ENCODE measurements around the gene FADS6.

- TF ChIP-seq CTCF (IDR thresholded peaks at IDR 0.05) (no peak), POLR2A (IDR thresholded peaks at IDR 0.05) (no peak), POLR2AphosphoS5 (IDR thresholded peaks at IDR 0.05) (no peak)
Observed at GRCh38 chr17:74860229-74860871, 33.1 kb downstream of the FADS6 start.

All from prostate gland (tissue), 2 donors.